Breast epithelium (tissue), 4 donors: Measurements from ENCODE around the gene HMCN1. TPM values are rescaled to one million over a fixed set of nuclear protein-coding genes. Genes with fewer than 3 reads are reported as not detected.
"Not testable (repeated sequence)": the region's sequence is repeated elsewhere in the genome, so short reads cannot be mapped to it uniquely, and the experiment has no call there.

Experiments used
- DNase-seq, 2 donors: peaks; one replicate each; pipeline ENCODE4 v3.0.0-alpha.2; 2019; ENCODE audit warnings: low spot score in 2 of 2
- H3K27ac ChIP-seq, 2 donors: fragments of 200-600 bp; sonication (generic) in 1 of 2; one replicate each; pipeline ENCODE4 v1.5.1; 2016 to 2019; ENCODE audit warnings: mild to moderate bottlenecking in 1 of 2
- H3K27me3 ChIP-seq, 2 donors: fragments of 200-600 bp; sonication (generic) in 1 of 2; one replicate each; pipeline versions ENCODE4 v1.5.1 to v1.6.0; 2017 to 2019; ENCODE audit warnings: control low read depth in 1 of 2, mild to moderate bottlenecking in 1 of 2
- H3K36me3 ChIP-seq: fragments of 200-600 bp; one replicate; pipeline ENCODE4 v1.5.1; 2019
- H3K4me1 ChIP-seq, 2 donors: fragments of 200-600 bp; sonication (generic); one replicate each; pipeline ENCODE4 v1.5.1; 2016 to 2019; ENCODE audit warnings: control low read depth in 1 of 2
- H3K4me3 ChIP-seq, 3 donors: fragments of 200-600 bp; sonication (generic); 1 replicate in 2 of 3; 2 replicates in 1 of 3; pipeline ENCODE4 v1.5.1; 2016 to 2019; ENCODE audit warnings: mild to moderate bottlenecking in 3 of 3, moderate library complexity in 2 of 3
- H3K9me3 ChIP-seq, 2 donors: fragments of 200-600 bp; sonication (generic) in 1 of 2; one replicate each; pipeline ENCODE4 v1.5.1; 2016 to 2019; ENCODE audit warnings: control low read depth in 1 of 2
- POLR2A ChIP-seq: fragments of 450-650 bp; IDR thresholded peaks from one replicate; pipeline ENCODE4 v1.6.1; 2016; ENCODE audit warnings: antibody characterized with exemption, mild to moderate bottlenecking, moderate library complexity
- POLR2AphosphoS5 ChIP-seq, 3 donors: sonication (generic); formaldehyde crosslinking; IDR thresholded peaks; one replicate each; pipeline ENCODE4 v1.6.1; 2017; ENCODE audit warnings: antibody characterized with exemption in 3 of 3
- intact Hi-C: fragments of 100-400 bp; cut with DNase I; formaldehyde crosslinking; loops from one replicate; pipeline ENCODE4 v1.15.1; 2023; ENCODE audit warnings: low total_unique reads
- total RNA-seq, 3 donors: library from RNA; depleted of rRNA; stranded (reverse); fragments of >200 nt; gene quantifications; one replicate each; pipeline ENCODE4 v1.1.0, GENCODE V29; 2016
- TF ChIP-seq, protein P1 (sequence below), 3 donors: fragments of 450-650 bp; IDR thresholded peaks; one replicate each; pipeline ENCODE4 v1.5.1; 2016 to 2017; ENCODE audit warnings: antibody characterized with exemption in 3 of 3, mild to moderate bottlenecking in 3 of 3, moderate library complexity in 3 of 3

The HMCN1 gene
- total RNA-seq, 3 donors from 2014 or later, result 7.8 to 18.4 (median 11.9) TPM

DNA sequence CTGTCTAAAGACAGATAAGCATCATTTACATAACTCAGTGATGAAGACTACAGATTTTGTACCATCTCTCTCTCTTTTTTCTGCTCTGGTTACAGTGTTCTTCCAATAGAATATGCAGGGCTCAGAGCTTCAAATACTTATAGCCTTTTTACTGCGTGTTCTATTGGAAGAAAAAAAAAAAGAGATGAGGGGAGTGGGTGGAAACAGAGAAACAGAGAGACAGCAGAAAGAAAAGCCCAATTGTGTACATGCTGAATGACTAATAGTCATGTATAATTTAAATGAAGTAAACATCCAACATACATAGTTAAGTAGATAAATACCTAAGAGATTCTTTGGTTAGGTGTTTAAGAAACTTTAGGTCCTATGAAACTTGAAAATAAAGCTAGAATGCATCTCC lies 151.9 kb downstream of the HMCN1 start:
- H3K27me3 ChIP-seq, result no peaks in the 10 kb centered on the region
- H3K4me1 ChIP-seq, result no peaks in the 10 kb centered on the region
- H3K36me3 ChIP-seq, result no peaks in the 10 kb centered on the region
- intact Hi-C loops, result no loop called here
- H3K9me3 ChIP-seq, result peaks cover 0 to 3% of the 10 kb centered on the region in 2 donors
- no peak overlapping the region for H3K27ac ChIP-seq
- TF ChIP-seq POLR2AphosphoS5 (IDR thresholded peaks at IDR 0.05), result no peak
- TF ChIP-seq, protein P1, sequence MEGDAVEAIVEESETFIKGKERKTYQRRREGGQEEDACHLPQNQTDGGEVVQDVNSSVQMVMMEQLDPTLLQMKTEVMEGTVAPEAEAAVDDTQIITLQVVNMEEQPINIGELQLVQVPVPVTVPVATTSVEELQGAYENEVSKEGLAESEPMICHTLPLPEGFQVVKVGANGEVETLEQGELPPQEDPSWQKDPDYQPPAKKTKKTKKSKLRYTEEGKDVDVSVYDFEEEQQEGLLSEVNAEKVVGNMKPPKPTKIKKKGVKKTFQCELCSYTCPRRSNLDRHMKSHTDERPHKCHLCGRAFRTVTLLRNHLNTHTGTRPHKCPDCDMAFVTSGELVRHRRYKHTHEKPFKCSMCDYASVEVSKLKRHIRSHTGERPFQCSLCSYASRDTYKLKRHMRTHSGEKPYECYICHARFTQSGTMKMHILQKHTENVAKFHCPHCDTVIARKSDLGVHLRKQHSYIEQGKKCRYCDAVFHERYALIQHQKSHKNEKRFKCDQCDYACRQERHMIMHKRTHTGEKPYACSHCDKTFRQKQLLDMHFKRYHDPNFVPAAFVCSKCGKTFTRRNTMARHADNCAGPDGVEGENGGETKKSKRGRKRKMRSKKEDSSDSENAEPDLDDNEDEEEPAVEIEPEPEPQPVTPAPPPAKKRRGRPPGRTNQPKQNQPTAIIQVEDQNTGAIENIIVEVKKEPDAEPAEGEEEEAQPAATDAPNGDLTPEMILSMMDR (IDR thresholded peaks at IDR 0.05), result no peak
- no peak for TF ChIP-seq POLR2A
- no peak for DNase-seq
- no peak overlapping the region for H3K4me3 ChIP-seq

GRCh38 chr1:185886671-185887070 lies 152.5 kb downstream of the HMCN1 start:
- Histone ChIP-seq H3K4me1 (no peaks in the 10 kb centered on the region), H3K27ac (no peak overlapping the region), H3K4me3 (no peak overlapping the region), H3K27me3 (no peaks in the 10 kb centered on the region), H3K9me3 (no peaks in the 10 kb centered on the region), H3K36me3 (no peaks in the 10 kb centered on the region)
- intact Hi-C loops, result no loop called here
- no peak for DNase-seq
- TF ChIP-seq, protein P1 (IDR thresholded peaks at IDR 0.05), result no peak
- TF ChIP-seq POLR2AphosphoS5 (IDR thresholded peaks at IDR 0.05) (no peak), POLR2A (no peak)

DNA sequence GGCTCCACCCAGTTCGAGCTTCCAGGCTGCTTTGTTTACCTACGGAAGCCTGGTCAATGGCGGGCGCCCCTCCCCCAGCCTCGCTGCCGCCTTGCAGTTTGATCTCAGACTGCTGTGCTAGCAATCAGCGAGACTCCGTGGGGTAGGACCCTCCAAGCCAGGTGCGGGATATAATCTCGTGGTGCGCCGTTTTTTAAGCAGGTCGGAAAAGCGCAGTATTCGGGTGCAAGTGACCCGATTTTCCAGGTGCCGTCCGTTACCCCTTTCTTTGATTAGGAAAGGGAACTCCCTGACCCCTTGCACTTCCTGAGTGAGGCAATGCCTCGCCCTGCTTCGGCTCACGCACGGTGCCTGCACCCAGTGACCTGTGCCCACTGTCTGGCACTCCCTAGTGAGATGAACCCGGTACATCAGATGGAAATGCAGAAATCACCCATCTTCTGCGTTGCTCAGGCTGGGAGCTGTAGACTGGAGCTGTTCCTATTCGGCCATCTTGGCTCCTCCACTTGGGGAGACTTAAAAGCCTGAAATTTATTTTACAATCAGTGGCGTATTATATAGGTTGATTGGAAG lies 158.7 kb downstream of the HMCN1 start:
- H3K9me3 ChIP-seq, H3K36me3 ChIP-seq, H3K27ac ChIP-seq, DNase-seq, H3K27me3 ChIP-seq, H3K4me3 ChIP-seq, H3K4me1 ChIP-seq, intact Hi-C loops: not testable (repeated sequence)

- H3K4me1 ChIP-seq, result no peaks in the 10 kb centered on the region
- DNase-seq, result no peak
- no peak overlapping the region for H3K4me3 ChIP-seq
- intact Hi-C loops, result no loop called here
- no peak overlapping the region for H3K27ac ChIP-seq
- H3K27me3 ChIP-seq, result no peaks in the 10 kb centered on the region
- H3K9me3 ChIP-seq, result no peaks in the 10 kb centered on the region
- TF ChIP-seq, protein P1 (IDR thresholded peaks at IDR 0.05), result no peak
- TF ChIP-seq POLR2AphosphoS5 (IDR thresholded peaks at IDR 0.05), result no peak
- no peak for TF ChIP-seq POLR2A
- no peaks in the 10 kb centered on the region for H3K36me3 ChIP-seq
These were observed 160.6 kb downstream of the HMCN1 start for GRCh38 chr1:185894791-185895190.

DNA sequence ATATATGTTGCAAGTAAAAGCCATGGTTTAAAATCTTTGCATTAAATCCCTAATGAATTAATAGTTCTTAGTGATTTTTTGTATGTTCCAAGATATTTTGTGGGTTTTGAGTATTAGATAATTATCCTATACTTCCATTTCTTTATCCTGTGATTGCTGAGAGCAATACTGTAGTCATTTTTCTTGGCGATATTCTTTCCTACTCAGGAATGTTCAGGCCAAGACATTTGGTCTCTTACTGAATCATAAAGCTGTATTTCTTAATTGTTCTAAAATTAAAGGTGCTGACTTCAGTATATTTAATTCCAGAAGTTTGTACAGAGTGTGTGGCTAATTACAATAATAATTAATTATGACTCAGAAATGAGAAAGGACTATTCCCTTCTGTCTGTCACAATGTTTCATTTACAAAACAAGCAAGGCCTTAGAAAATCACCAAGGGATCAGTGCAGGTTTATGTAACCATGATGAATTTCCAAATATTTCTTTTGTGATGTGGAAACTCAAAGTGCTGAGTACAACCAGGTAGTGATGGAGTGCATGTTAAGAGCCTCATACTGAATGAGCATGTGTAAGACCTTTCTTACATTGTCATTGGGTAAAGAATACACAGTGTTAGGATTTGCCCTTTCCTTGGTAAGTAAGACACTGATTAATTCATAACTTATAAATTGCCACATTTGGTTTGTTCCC lies 161.2 kb downstream of the HMCN1 start:
- TF ChIP-seq POLR2AphosphoS5 (IDR thresholded peaks at IDR 0.05) (no peak), POLR2A (no peak)
- TF ChIP-seq, protein P1 (IDR thresholded peaks at IDR 0.05), result no peak
- Histone ChIP-seq H3K4me3 (no peak overlapping the region), H3K4me1 (no peaks in the 10 kb centered on the region), H3K36me3 (no peaks in the 10 kb centered on the region), H3K27ac (no peak overlapping the region), H3K27me3 (no peaks in the 10 kb centered on the region), H3K9me3 (no peaks in the 10 kb centered on the region)
- DNase-seq, result no peak
- intact Hi-C loops, result no loop called here
